ENCODE measurements around the gene GIGYF2. TPM values are rescaled to one million over a fixed set of nuclear protein-coding genes. Genes with fewer than 3 reads are reported as not detected.
A peak's percentile ranks its signal among the peaks of the same experiment; 100 is the strongest.
"Not testable (repeated sequence)": the region's sequence is repeated elsewhere in the genome, so short reads cannot be mapped to it uniquely, and the experiment has no call there.

The GIGYF2 gene
- total and polyA plus RNA-seq, 9 donors = 26.4 to 49.4 (median 42.0) TPM

GRCh38 chr2:232897598-232898408 is 200.7 kb downstream of the GIGYF2 start:
- no peak for DNase-seq

GRCh38 chr2:232898592-232899543 is 201.7 kb downstream of the GIGYF2 start:
- peaks cover 12% of the 10 kb centered on the region for H3K27me3 ChIP-seq (ENCODE audit: control insufficient read depth, insufficient read depth, low read length)
- no peaks in the 10 kb centered on the region for H3K9me3 ChIP-seq (replicated peaks; ENCODE audit: control insufficient read depth, low read depth, low read length)
- DNase-seq = peak; percentile 79
- no peaks in the 10 kb centered on the region for H3K36me3 ChIP-seq (ENCODE audit: control insufficient read depth, insufficient read depth, low read length)
- H3K27ac ChIP-seq (ENCODE audit: low read length) = no peak overlapping the region
- 62% methylated on average over 18 of the region's 18 CpGs for WGBS (ENCODE audit: insufficient coverage)
- no peaks in the 10 kb centered on the region for H3K4me1 ChIP-seq (ENCODE audit: control insufficient read depth, insufficient read depth, low read length)
- no peak overlapping the region for H3K4me3 ChIP-seq (ENCODE audit: low read length)

More at GRCh38 chr2:232897598-232898408, 200.7 kb downstream of the GIGYF2 start:
- WGBS (ENCODE audit: insufficient coverage) = 64% methylated on average over 16 of the region's 24 CpGs
- no peak overlapping the region for H3K27ac ChIP-seq (ENCODE audit: low read length)
- H3K4me1 ChIP-seq (ENCODE audit: control insufficient read depth, insufficient read depth, low read length) = no peaks in the 10 kb centered on the region
- no peak overlapping the region for H3K4me3 ChIP-seq (ENCODE audit: low read length)
- H3K27me3 ChIP-seq (ENCODE audit: control insufficient read depth, insufficient read depth, low read length) = peaks cover 12% of the 10 kb centered on the region
- H3K36me3 ChIP-seq (ENCODE audit: control insufficient read depth, insufficient read depth, low read length) = no peaks in the 10 kb centered on the region
- no peaks in the 10 kb centered on the region for H3K9me3 ChIP-seq (replicated peaks; ENCODE audit: control insufficient read depth, low read depth, low read length)

DNA sequence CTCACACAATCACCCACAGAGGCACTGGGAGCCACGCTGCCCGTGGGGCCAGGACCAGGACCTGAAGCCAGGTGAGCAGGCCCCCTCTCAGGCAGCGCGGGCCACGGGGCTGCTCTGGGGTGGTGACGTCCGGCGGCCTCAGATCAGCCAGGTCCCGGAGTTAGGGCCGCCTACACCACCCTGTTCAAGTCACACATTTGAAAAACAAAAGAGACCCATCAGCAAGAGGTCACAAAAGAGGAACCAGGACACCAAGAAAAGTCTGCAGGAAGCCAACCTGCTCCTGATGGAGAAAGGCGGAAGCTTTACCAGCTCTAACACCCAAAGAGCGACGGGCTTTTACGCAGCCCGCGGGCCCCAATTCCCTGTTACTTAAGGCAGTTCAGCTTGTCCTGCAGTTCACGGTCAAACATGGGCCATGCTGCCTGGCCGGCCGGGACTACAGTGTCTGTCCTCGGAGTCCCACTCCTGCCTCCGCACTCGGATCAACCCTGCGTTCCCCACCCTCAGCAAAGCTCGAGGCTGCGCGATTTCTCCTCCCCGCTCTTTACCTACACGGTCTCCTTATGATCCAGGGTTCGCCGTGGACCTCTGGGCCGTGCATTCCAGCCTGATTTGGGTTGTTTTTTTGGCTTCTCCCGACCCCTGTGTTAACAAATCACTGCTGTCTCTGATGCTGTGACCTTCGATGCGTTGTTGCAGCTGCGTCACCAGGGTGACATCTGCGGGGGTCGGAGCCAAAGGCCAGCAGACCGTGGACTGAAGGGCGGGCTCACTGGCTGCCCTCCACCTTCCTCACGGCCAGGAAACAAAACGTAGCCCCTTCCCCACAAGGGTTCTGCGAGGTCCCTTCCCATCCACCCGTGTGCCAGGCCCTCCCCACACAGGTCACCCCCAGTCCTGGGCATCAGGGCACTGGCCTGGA is 203.9 kb downstream of the GIGYF2 start:
- Histone ChIP-seq H3K36me3 (ENCODE audit: control insufficient read depth, insufficient read depth, low read length) (no peaks in the 10 kb centered on the region), H3K4me1 (ENCODE audit: control insufficient read depth, insufficient read depth, low read length) (no peaks in the 10 kb centered on the region), H3K4me3 (ENCODE audit: low read length) (no peak overlapping the region), H3K9me3 (replicated peaks; ENCODE audit: control insufficient read depth, low read depth, low read length) (no peaks in the 10 kb centered on the region), H3K27ac (ENCODE audit: low read length) (no peak overlapping the region), H3K27me3 (ENCODE audit: control insufficient read depth, insufficient read depth, low read length) (peaks cover 12% of the 10 kb centered on the region)
- DNase-seq = no peak
- 44% methylated on average over 34 of the region's 43 CpGs for WGBS (ENCODE audit: insufficient coverage)

DNA sequence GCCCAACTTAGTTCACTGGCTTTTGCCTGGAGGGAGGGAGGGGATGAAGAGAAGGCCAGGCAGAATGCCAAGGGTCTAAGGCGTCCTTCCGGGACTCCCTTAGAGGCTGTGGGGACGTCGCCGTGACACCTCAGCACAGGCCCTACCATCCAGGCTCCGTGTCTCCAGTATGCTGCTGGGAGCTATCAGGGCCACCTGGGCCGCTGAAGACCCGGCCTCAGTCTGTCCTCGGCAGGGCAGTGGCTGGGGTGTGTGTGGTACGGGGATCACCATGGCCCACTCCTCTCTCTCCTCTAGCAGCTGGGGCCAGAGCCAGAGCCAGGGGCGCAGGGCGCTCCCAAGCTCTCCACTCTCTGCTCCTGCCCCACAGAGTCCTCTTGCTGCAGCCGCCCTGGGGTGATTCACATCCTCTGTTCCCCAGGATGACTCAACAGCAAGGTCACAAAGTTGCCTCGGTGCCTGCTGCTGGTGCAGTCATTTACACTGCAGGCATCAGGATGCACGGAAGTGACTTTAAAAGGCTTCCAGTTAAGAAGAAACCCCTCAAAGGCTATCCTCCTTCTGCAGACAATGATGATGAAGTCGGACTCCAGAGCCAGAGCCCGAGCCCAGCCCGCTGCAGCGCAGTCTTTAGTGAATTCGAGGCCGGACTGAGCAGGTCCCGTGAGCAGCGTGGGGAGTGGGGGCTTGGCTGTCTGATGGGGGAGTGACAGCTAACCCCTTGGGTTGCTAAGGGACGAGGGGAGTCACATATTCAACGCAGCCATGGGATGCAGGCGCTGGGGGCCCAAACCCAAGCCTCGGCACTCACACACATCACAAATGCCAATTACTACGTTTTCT is 204.8 kb downstream of the GIGYF2 start:
- Histone ChIP-seq H3K4me1 (ENCODE audit: control insufficient read depth, insufficient read depth, low read length) (no peaks in the 10 kb centered on the region), H3K4me3 (ENCODE audit: low read length) (no peak overlapping the region), H3K36me3 (ENCODE audit: control insufficient read depth, insufficient read depth, low read length) (no peaks in the 10 kb centered on the region), H3K27ac (ENCODE audit: low read length) (no peak overlapping the region), H3K9me3 (replicated peaks; ENCODE audit: control insufficient read depth, low read depth, low read length) (no peaks in the 10 kb centered on the region), H3K27me3 (ENCODE audit: control insufficient read depth, insufficient read depth, low read length) (peaks cover 12% of the 10 kb centered on the region)
- DNase-seq = no peak
- 71% methylated on average over 12 of the region's 28 CpGs for WGBS (ENCODE audit: insufficient coverage)

GRCh38 chr2:232903989-232904388 is 206.9 kb downstream of the GIGYF2 start:
- DNase-seq = no peak
- no peak overlapping the region for H3K27ac ChIP-seq (ENCODE audit: low read length)
- no peaks in the 10 kb centered on the region for H3K9me3 ChIP-seq (replicated peaks; ENCODE audit: control insufficient read depth, low read depth, low read length)
- peaks cover 12% of the 10 kb centered on the region for H3K27me3 ChIP-seq (ENCODE audit: control insufficient read depth, insufficient read depth, low read length)
- H3K4me3 ChIP-seq (ENCODE audit: low read length) = no peak overlapping the region
- 79% methylated on average over 2 of the region's 9 CpGs for WGBS (ENCODE audit: insufficient coverage)
- H3K36me3 ChIP-seq (ENCODE audit: control insufficient read depth, insufficient read depth, low read length) = no peaks in the 10 kb centered on the region
- no peaks in the 10 kb centered on the region for H3K4me1 ChIP-seq (ENCODE audit: control insufficient read depth, insufficient read depth, low read length)

DNA sequence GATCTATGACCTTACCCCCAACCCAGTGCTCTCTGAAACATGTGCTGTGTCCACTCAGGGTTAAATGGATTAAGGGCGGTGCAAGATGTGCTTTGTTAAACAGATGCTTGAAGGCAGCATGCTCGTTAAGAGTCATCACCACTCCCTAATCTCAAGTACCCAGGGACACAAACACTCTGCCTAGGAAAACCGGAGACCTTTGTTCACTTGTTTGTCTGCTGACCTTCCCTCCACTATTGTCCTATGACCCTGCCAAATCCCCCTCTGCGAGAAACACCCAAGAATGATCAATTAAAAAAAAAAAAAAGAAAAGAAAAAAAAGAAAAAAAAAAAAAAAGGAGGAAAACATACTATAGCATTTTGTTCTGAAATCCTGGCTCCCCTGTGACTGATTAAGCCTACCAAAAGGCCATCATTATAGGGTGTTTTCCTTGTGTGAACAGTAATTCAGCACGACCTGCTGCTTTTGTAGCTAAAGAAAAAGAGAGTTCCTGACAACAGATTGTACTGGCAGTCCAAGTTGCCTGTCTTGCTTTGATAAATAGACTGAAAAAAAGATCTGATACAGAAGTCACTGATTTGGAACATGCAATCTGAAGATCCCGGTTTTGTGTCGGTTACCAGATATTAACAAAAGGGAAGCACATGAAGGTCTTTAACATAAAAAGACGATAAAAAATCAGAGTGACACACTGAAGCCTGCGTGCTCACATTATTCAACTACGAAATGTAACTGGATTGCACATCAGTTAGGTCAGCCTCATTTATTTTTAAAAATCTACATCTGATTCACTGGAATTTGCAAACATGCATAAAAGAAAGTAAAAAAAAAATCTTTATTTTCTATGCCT is 210.0 kb downstream of the GIGYF2 start:
- not testable (repeated sequence) for DNase-seq; H3K36me3 ChIP-seq (ENCODE audit: control insufficient read depth, insufficient read depth, low read length); H3K4me3 ChIP-seq (ENCODE audit: low read length); H3K27ac ChIP-seq (ENCODE audit: low read length); H3K9me3 ChIP-seq (replicated peaks; ENCODE audit: control insufficient read depth, low read depth, low read length); H3K27me3 ChIP-seq (ENCODE audit: control insufficient read depth, insufficient read depth, low read length); H3K4me1 ChIP-seq (ENCODE audit: control insufficient read depth, insufficient read depth, low read length)
- 57% methylated on average over 1 of the region's 10 CpGs for WGBS (ENCODE audit: insufficient coverage)

DNA sequence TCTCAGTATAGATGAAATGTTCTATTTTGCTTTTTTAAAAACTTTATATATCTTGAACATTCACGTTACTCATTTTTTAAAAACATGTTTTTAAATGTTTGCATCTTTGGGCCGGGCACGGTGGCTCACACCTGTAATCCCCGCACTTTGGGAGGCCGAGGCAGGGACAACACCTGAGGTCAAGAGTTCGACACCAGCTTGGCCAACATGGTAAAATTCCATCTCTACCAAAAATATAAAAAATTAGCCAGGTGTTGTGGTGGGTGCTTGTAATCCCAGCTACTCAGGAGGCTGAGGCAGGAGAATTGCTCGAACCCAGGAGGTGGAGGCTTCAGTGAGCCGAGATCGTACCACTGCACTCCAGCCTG is 210.6 kb downstream of the GIGYF2 start:
- not testable (repeated sequence) for DNase-seq; H3K4me1 ChIP-seq (ENCODE audit: control insufficient read depth, insufficient read depth, low read length); H3K4me3 ChIP-seq (ENCODE audit: low read length); H3K36me3 ChIP-seq (ENCODE audit: control insufficient read depth, insufficient read depth, low read length); H3K9me3 ChIP-seq (replicated peaks; ENCODE audit: control insufficient read depth, low read depth, low read length); H3K27me3 ChIP-seq (ENCODE audit: control insufficient read depth, insufficient read depth, low read length); H3K27ac ChIP-seq (ENCODE audit: low read length)
- WGBS (ENCODE audit: insufficient coverage) = no CpG with 5 or more reads among the region's 9 CpGs

DNA sequence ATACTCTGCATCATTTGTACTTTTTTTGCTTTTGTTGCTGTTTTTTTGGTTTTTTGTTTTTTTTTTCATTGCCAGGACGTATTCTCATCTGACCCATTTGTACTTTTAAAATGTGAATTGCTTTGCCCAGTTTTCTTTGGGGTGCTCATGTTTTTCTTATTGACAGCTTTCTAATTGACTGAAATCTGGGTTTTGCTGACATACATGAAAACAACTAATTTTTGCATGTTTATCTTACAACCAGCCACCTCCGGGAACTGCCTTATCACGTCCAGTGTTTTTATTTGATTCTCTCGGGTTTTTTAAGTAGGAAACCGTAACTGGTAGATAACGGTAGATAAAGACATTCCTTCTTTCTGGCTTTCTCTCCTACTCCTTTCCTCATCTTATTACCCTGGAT is 211.6 kb downstream of the GIGYF2 start:
- no peak overlapping the region for H3K4me3 ChIP-seq (ENCODE audit: low read length)
- no peak for DNase-seq
- peaks cover 2% of the 10 kb centered on the region for H3K27me3 ChIP-seq (ENCODE audit: control insufficient read depth, insufficient read depth, low read length)
- H3K9me3 ChIP-seq (replicated peaks; ENCODE audit: control insufficient read depth, low read depth, low read length) = peaks cover 4% of the 10 kb centered on the region
- H3K36me3 ChIP-seq (ENCODE audit: control insufficient read depth, insufficient read depth, low read length) = no peaks in the 10 kb centered on the region
- no peak overlapping the region for H3K27ac ChIP-seq (ENCODE audit: low read length)
- no peaks in the 10 kb centered on the region for H3K4me1 ChIP-seq (ENCODE audit: control insufficient read depth, insufficient read depth, low read length)
- WGBS (ENCODE audit: insufficient coverage) = no CpG with 5 or more reads among the region's 6 CpGs
